HL-60 (cell line): ENCODE results near the gene TMPRSS11F.

Experiments used
- DNase-seq, 2 experiments: peaks; one replicate each; pipeline ENCODE4 v3.0.0-alpha.2; 2010 to 2020; ENCODE audit warnings: low read depth in 1 of 2, low spot score in 1 of 2
- H3K27ac ChIP-seq: fragments of 250-450 bp; sonication (Bioruptor Pico); replicated peaks from 2 replicates; pipeline ENCODE4 v1.5.1; 2020; ENCODE audit warnings: mild to moderate bottlenecking, moderate library complexity
- H3K27me3 ChIP-seq: fragments of 250-450 bp; sonication (Bioruptor Pico); 2 replicates; pipeline ENCODE4 v1.5.1; 2021; ENCODE audit warnings: mild to moderate bottlenecking, moderate library complexity; ENCODE audit not compliant: insufficient read depth, poor library complexity, severe bottlenecking
- H3K4me3 ChIP-seq: replicated peaks from 2 replicates; pipeline ENCODE4 v1.5.1; 2011; ENCODE audit warnings: mild to moderate bottlenecking, control low read depth, low read length; ENCODE audit not compliant: insufficient read depth
- CTCF ChIP-seq: IDR thresholded peaks from one replicate; pipeline ENCODE4 v1.5.1; 2011; ENCODE audit warnings: low read length, control low read depth, inconsistent platforms; ENCODE audit not compliant: insufficient read depth
- GABPA ChIP-seq: IDR thresholded peaks from 2 replicates; pipeline ENCODE4 v1.6.1; 2012; ENCODE audit warnings: low read depth
- POLR2AphosphoS5 ChIP-seq: IDR thresholded peaks from 2 replicates; pipeline ENCODE4 v1.6.1; 2012; ENCODE audit warnings: low read depth
- REST ChIP-seq: IDR thresholded peaks from 2 replicates; pipeline ENCODE4 v1.6.1; 2012; ENCODE audit warnings: low read depth; ENCODE audit not compliant: insufficient replicate concordance
- SPI1 ChIP-seq: IDR thresholded peaks from 2 replicates; pipeline ENCODE4 v1.6.1; 2012; ENCODE audit warnings: low read depth, mild to moderate bottlenecking, borderline replicate concordance

TMPRSS11F gene

GRCh38 chr4:68123525-68123924 lies 6.1 kb downstream of the TMPRSS11F start:
- TF ChIP-seq CTCF = no peak
- TF ChIP-seq GABPA = no peak
- TF ChIP-seq POLR2AphosphoS5 = no peak
- H3K27me3 ChIP-seq = no peaks in the 10 kb centered on the region
- no peak overlapping the region for H3K27ac ChIP-seq
- H3K4me3 ChIP-seq = no peak overlapping the region
- no peak for DNase-seq

- Histone ChIP-seq H3K4me3 (no peak overlapping the region), H3K27me3 (no peaks in the 10 kb centered on the region), H3K27ac (no peak overlapping the region)
- no peak for DNase-seq
- no peak for TF ChIP-seq SPI1
- TF ChIP-seq REST = no peak
- no peak for TF ChIP-seq POLR2AphosphoS5
- TF ChIP-seq CTCF = no peak
- TF ChIP-seq GABPA = no peak
Measured at GRCh38 chr4:68119921-68120320, 9.7 kb downstream of the TMPRSS11F start.

GRCh38 chr4:68110441-68110840 lies 19.2 kb downstream of the TMPRSS11F start:
- Histone ChIP-seq H3K27me3 (no peaks in the 10 kb centered on the region), H3K4me3 (no peak overlapping the region), H3K27ac (no peak overlapping the region)
- TF ChIP-seq SPI1 (no peak), REST (no peak), GABPA (no peak), CTCF (no peak), POLR2AphosphoS5 (no peak)
- DNase-seq = no peak

GRCh38 chr4:68109868-68110267 lies 19.8 kb downstream of the TMPRSS11F start:
- H3K27ac ChIP-seq = no peak overlapping the region
- H3K27me3 ChIP-seq = no peaks in the 10 kb centered on the region
- no peak for DNase-seq
- TF ChIP-seq REST = no peak
- TF ChIP-seq SPI1 = no peak
- TF ChIP-seq GABPA = no peak
- H3K4me3 ChIP-seq = no peak overlapping the region
